Measurements from ENCODE around the gene CEMIP. TPM values are rescaled to one million over a fixed set of nuclear protein-coding genes. Genes with fewer than 3 reads are reported as not detected.

Gene CEMIP
- total RNA-seq, 1 donor from 2014 or later = 3.6 TPM

- H3K36me3 ChIP-seq (ENCODE audit: insufficient read depth, low read length) = no peaks in the 10 kb centered on the region
These were observed 105.9 kb downstream of the CEMIP start for GRCh38 chr15:80885016-80885579.

DNA sequence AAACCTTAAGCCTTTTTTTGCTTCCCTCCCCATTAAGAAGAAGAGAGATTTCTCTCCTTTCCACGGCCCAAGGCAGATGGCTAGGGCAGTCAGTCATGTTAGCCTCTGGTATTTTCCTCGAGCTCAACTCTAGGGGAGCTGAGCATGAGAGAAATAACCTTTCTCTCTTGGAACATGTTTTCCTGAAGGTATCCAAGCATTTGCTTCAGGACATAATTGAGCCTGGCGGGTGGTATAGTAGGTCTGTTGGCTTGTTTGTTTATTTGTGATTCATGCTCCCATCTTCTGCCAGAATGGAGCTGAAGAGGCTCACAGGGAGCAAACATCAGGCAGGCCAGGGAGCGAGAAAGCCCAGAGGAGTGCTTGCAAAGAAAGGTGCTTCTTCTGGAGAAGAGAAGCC is 108.0 kb downstream of the CEMIP start:
- Histone ChIP-seq H3K27me3 (ENCODE audit: insufficient read depth, low read length) (peaks cover 2% of the 10 kb centered on the region), H3K4me1 (ENCODE audit: insufficient read depth, low read length) (no peaks in the 10 kb centered on the region), H3K9me3 (ENCODE audit: insufficient read depth, low read depth, low read length) (no peaks in the 10 kb centered on the region), H2AFZ (ENCODE audit: low read depth, low read length) (no peak overlapping the region), H3K9ac (ENCODE audit: low read length) (no peak overlapping the region), H3K4me3 (ENCODE audit: insufficient read depth, low read depth, low read length) (no peak overlapping the region), H3K4me2 (ENCODE audit: low read length) (no peak overlapping the region), H3K79me2 (ENCODE audit: insufficient read depth, low read length) (no peaks in the 10 kb centered on the region), H4K20me1 (ENCODE audit: insufficient read depth, low read length) (no peaks in the 10 kb centered on the region), H3K36me3 (ENCODE audit: insufficient read depth, low read length) (peaks cover 4% of the 10 kb centered on the region), H3K27ac (ENCODE audit: low read depth, low read length) (no peak overlapping the region)
- no peak for TF ChIP-seq CTCF (IDR thresholded peaks at IDR 0.05; ENCODE audit: insufficient read depth, low read depth, low read length)
- no peak for TF ChIP-seq EZH2 (IDR thresholded peaks at IDR 0.05; ENCODE audit: insufficient read depth, low read length)
- Mint-ChIP-seq H3K27me3 (ENCODE audit: low read depth, unreplicated experiment) (peaks cover 14% of the 10 kb centered on the region), H3K4me3 (ENCODE audit: unreplicated experiment) (no peak overlapping the region), H3K9me3 (ENCODE audit: unreplicated experiment) (no peaks in the 10 kb centered on the region), H3K27ac (ENCODE audit: unreplicated experiment) (no peak overlapping the region), H3K36me3 (ENCODE audit: low read depth, unreplicated experiment) (no peaks in the 10 kb centered on the region), H3K4me1 (ENCODE audit: low read depth, unreplicated experiment) (peaks cover 16% of the 10 kb centered on the region)
- FAIRE-seq = no peak
- DNase-seq (ENCODE audit: low read depth) = no peak

More at GRCh38 chr15:80885016-80885579, 105.9 kb downstream of the CEMIP start:
- no peak for DNase-seq (ENCODE audit: low read depth)
- no peaks in the 10 kb centered on the region for H3K9me3 Mint-ChIP-seq (ENCODE audit: unreplicated experiment)
- Histone ChIP-seq H3K27ac (ENCODE audit: low read depth, low read length) (no peak overlapping the region), H3K9ac (ENCODE audit: low read length) (no peak overlapping the region), H3K4me3 (ENCODE audit: insufficient read depth, low read depth, low read length) (no peak overlapping the region), H3K9me3 (ENCODE audit: insufficient read depth, low read depth, low read length) (no peaks in the 10 kb centered on the region), H2AFZ (ENCODE audit: low read depth, low read length) (no peak overlapping the region), H3K4me1 (ENCODE audit: insufficient read depth, low read length) (no peaks in the 10 kb centered on the region), H3K4me2 (ENCODE audit: low read length) (no peak overlapping the region), H3K79me2 (ENCODE audit: insufficient read depth, low read length) (no peaks in the 10 kb centered on the region), H4K20me1 (ENCODE audit: insufficient read depth, low read length) (no peaks in the 10 kb centered on the region), H3K27me3 (ENCODE audit: insufficient read depth, low read length) (peaks cover 2% of the 10 kb centered on the region)
- TF ChIP-seq CTCF (IDR thresholded peaks at IDR 0.05; ENCODE audit: insufficient read depth, low read depth, low read length) (no peak), EZH2 (IDR thresholded peaks at IDR 0.05; ENCODE audit: insufficient read depth, low read length) (no peak)
- no peak for FAIRE-seq
- peaks cover 30% of the 10 kb centered on the region for H3K27me3 Mint-ChIP-seq (ENCODE audit: low read depth, unreplicated experiment)
- H3K4me1 Mint-ChIP-seq (ENCODE audit: low read depth, unreplicated experiment) = peaks cover 8% of the 10 kb centered on the region
- no peak overlapping the region for H3K4me3 Mint-ChIP-seq (ENCODE audit: unreplicated experiment)
- no peak overlapping the region for H3K27ac Mint-ChIP-seq (ENCODE audit: unreplicated experiment)
- peaks cover 2% of the 10 kb centered on the region for H3K36me3 Mint-ChIP-seq (ENCODE audit: low read depth, unreplicated experiment)

- H3K27me3 ChIP-seq (ENCODE audit: insufficient read depth, low read length) = no peaks in the 10 kb centered on the region
- no peak overlapping the region for H3K4me2 ChIP-seq (ENCODE audit: low read length)
- no peaks in the 10 kb centered on the region for H3K9me3 ChIP-seq (ENCODE audit: insufficient read depth, low read depth, low read length)
- H3K9me3 Mint-ChIP-seq (ENCODE audit: unreplicated experiment) = no peaks in the 10 kb centered on the region
- peaks cover 11% of the 10 kb centered on the region for H3K4me1 Mint-ChIP-seq (ENCODE audit: low read depth, unreplicated experiment)
- H3K4me3 Mint-ChIP-seq (ENCODE audit: unreplicated experiment) = no peak overlapping the region
- H3K9ac ChIP-seq (ENCODE audit: low read length) = no peak overlapping the region
- no peak overlapping the region for H3K27ac ChIP-seq (ENCODE audit: low read depth, low read length)
- H3K36me3 ChIP-seq (ENCODE audit: insufficient read depth, low read length) = peaks cover 4% of the 10 kb centered on the region
- no peak overlapping the region for H2AFZ ChIP-seq (ENCODE audit: low read depth, low read length)
- H3K27ac Mint-ChIP-seq (ENCODE audit: unreplicated experiment) = no peak overlapping the region
- H3K4me3 ChIP-seq (ENCODE audit: insufficient read depth, low read depth, low read length) = no peak overlapping the region
- no peak for TF ChIP-seq EZH2 (IDR thresholded peaks at IDR 0.05; ENCODE audit: insufficient read depth, low read length)
- TF ChIP-seq CTCF (IDR thresholded peaks at IDR 0.05; ENCODE audit: insufficient read depth, low read depth, low read length) = no peak
- peaks cover 11% of the 10 kb centered on the region for H3K27me3 Mint-ChIP-seq (ENCODE audit: low read depth, unreplicated experiment)
- no peaks in the 10 kb centered on the region for H3K36me3 Mint-ChIP-seq (ENCODE audit: low read depth, unreplicated experiment)
- no peaks in the 10 kb centered on the region for H3K4me1 ChIP-seq (ENCODE audit: insufficient read depth, low read length)
- H3K79me2 ChIP-seq (ENCODE audit: insufficient read depth, low read length) = no peaks in the 10 kb centered on the region
- DNase-seq (ENCODE audit: low read depth) = no peak
- FAIRE-seq = no peak
- no peaks in the 10 kb centered on the region for H4K20me1 ChIP-seq (ENCODE audit: insufficient read depth, low read length)
These were observed 109.7 kb downstream of the CEMIP start for GRCh38 chr15:80888846-80889245.
